ENCODE measurements around the gene MTM1. TPM values are rescaled to one million over a fixed set of nuclear protein-coding genes. Genes with fewer than 3 reads are reported as not detected.

MTM1 gene
- 10.5 and 11.0 TPM in 2 replicates for total RNA-seq

GRCh38 chrX:150568320-150569154 lies at the start of gene MTM1:
TSS of gene MTM1 (plus strand) at chrX:150568621. CDS start at chrX:150592615, 23,994 bp downstream.

GRCh38 chrX:150692831-150693724 lies 124.7 kb downstream of the MTM1 start, which contains the start of gene MTMR1:
TSS of gene MTMR1 (plus strand) at chrX:150693396. CDS start at chrX:150693531, 135 bp downstream.

Other genes starting within 250 kb of the MTM1 start
- gene MAMLD1, start 205.3 kb upstream of the MTM1 start, total RNA-seq: 1.2 and 2.0 TPM in 2 replicates
- gene MTMR1, start 124.8 kb downstream of the MTM1 start, total RNA-seq: 19.9 and 39.7 TPM in 2 replicates

All from smooth muscle cell of the umbilical artery (primary cell).